Thyroid gland (tissue), 4 donors: ENCODE data around the gene LRP4. TPM values are rescaled to one million over a fixed set of nuclear protein-coding genes. Genes with fewer than 3 reads are reported as not detected.

Experiments
- DNase-seq, 2 donors: peaks; one replicate each; pipeline ENCODE4 v3.0.0-alpha.2; 2019
- H3K27ac ChIP-seq, 3 donors: fragments of 200-600 bp; sonication (generic); 1 replicate in 2 of 3; 2 replicates in 1 of 3; pipeline ENCODE4 v1.5.1; 2016 to 2019; ENCODE audit warnings: mild to moderate bottlenecking in 1 of 3, moderate library complexity in 1 of 3
- H3K27me3 ChIP-seq: fragments of 200-600 bp; sonication (generic); one replicate; pipeline ENCODE4 v1.5.1; 2019
- H3K36me3 ChIP-seq, 2 donors: fragments of 200-600 bp; sonication (generic); one replicate each; pipeline ENCODE4 v1.5.1; 2016 to 2019
- H3K4me1 ChIP-seq, 2 donors: fragments of 200-600 bp; sonication (generic); one replicate each; pipeline ENCODE4 v1.5.1; 2017 to 2019
- H3K4me3 ChIP-seq, 3 donors: fragments of 200-600 bp; sonication (generic); replicated peaks in 1 of 3; 1 replicate in 2 of 3; 2 replicates in 1 of 3; pipeline ENCODE4 v1.5.1; 2016; ENCODE audit warnings: mild to moderate bottlenecking in 1 of 3
- H3K9me3 ChIP-seq: fragments of 200-600 bp; sonication (generic); one replicate; pipeline ENCODE4 v1.5.1; 2017
- POLR2A ChIP-seq, 2 donors: fragments of 450-650 bp; IDR thresholded peaks; one replicate each; pipeline ENCODE4 v1.6.1; 2017; ENCODE audit warnings: antibody characterized with exemption in 2 of 2, mild to moderate bottlenecking in 2 of 2, moderate library complexity in 1 of 2
- WGBS, 2 donors: methylation state at CpG; one replicate each; pipeline ENCODE4 v1.1.5; 2017; 5-methylcytosine and 5-hydroxymethylcytosine counted together
- intact Hi-C: fragments of 100-400 bp; cut with DNase I; formaldehyde crosslinking; loops from one replicate; pipeline ENCODE4 v1.15.1; 2023
- total RNA-seq, 4 donors: library from RNA; depleted of rRNA; stranded (reverse); fragments of >200 nt; gene quantifications; one replicate each; pipeline ENCODE4 v1.2.3, GENCODE V29; 2016
- TF ChIP-seq, protein P1 (sequence below), 6 experiments: fragments of 200-600 bp in 3 of 6; fragments of 450-650 bp in 3 of 6; sonication (generic) in 3 of 6; IDR thresholded peaks; one replicate each; pipeline ENCODE4 v1.5.1; 2016 to 2019; ENCODE audit warnings: antibody characterized with exemption in 6 of 6, mild to moderate bottlenecking in 2 of 6, inconsistent platforms in 1 of 6, moderate library complexity in 1 of 6

LRP4 gene
- total RNA-seq, 4 donors from 2014 or later = 2.8 to 10.3 (median 7.4) TPM

DNA sequence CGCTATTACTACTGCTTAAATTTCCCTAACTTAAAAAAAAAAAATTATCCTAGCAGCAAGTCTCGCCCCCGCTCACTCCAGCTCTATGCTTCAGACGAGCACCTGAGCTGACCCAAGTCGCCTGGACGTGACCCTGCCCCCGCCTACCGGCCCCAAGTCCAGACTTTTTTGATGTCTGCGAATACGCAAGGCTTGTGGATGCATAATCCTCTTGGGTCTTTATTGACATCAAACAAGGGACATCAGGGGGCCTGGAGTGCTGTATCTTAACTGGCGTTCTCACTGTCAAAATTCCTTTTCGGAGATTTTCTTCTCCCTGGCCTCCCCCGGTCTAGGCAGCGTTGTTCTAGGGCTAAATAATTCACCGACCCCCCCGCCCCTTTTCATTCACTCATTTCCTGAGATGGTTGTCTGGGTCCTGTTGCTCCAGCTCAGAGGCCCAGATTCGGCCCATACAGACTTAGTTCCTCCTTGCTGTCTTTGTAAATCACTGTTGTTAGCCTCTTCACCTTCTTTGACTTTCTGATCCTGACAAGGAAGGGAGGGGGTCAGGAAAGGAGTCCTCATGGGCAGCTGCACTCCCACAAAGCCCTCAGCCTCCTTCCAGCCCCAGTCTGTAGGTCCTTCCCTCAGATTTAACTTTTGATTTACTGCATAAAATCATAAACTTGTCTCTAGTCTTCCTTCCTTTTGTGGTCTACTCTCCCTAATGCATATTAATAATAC lies 601 bp upstream of the LRP4 start:
- H3K4me1 ChIP-seq = peaks cover 31 to 48% of the 10 kb centered on the region in 2 donors

DNA sequence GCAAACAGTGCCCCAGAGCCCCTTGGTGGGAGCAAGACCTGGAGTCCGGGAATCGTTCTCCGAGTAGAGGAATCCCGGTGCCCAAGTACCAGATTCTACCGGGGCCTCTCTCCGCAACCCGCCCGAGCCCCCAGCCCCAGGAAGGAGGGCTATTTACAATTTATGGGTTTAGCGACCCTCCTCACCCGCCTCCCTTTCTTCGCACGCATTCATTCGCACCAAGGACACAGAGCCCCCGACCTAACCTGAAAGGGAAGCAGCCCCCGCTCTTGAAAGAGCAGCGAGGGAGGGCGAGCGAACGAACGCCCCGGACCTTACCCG lies 628 bp downstream of the LRP4 start:
- no peak for DNase-seq
- Histone ChIP-seq H3K27ac (peak overlapping the region in 1 of 3 donors; percentile 10), H3K9me3 (no peaks in the 10 kb centered on the region), H3K4me3 (peak overlapping the region; percentile 25 to 68 (median 52)), H3K4me1 (peaks cover 31 to 54% of the 10 kb centered on the region in 2 donors), H3K36me3 (no peaks in the 10 kb centered on the region), H3K27me3 (no peaks in the 10 kb centered on the region)
- intact Hi-C loops = no loop called here
- TF ChIP-seq POLR2A (IDR thresholded peaks at IDR 0.05) = no peak
- TF ChIP-seq, protein P1, sequence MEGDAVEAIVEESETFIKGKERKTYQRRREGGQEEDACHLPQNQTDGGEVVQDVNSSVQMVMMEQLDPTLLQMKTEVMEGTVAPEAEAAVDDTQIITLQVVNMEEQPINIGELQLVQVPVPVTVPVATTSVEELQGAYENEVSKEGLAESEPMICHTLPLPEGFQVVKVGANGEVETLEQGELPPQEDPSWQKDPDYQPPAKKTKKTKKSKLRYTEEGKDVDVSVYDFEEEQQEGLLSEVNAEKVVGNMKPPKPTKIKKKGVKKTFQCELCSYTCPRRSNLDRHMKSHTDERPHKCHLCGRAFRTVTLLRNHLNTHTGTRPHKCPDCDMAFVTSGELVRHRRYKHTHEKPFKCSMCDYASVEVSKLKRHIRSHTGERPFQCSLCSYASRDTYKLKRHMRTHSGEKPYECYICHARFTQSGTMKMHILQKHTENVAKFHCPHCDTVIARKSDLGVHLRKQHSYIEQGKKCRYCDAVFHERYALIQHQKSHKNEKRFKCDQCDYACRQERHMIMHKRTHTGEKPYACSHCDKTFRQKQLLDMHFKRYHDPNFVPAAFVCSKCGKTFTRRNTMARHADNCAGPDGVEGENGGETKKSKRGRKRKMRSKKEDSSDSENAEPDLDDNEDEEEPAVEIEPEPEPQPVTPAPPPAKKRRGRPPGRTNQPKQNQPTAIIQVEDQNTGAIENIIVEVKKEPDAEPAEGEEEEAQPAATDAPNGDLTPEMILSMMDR (IDR thresholded peaks at IDR 0.05) = no peak
- 3% methylated on average over 8 to 11 of the region's 22 CpGs for WGBS, 2 donors

More for the DNA sequence above, 601 bp upstream of the LRP4 start:
- intact Hi-C loops = no loop called here
- no peaks in the 10 kb centered on the region for H3K36me3 ChIP-seq
- peak overlapping the region in 1 of 3 donors; percentile 29 for H3K27ac ChIP-seq
- DNase-seq = no peak
- H3K9me3 ChIP-seq = no peaks in the 10 kb centered on the region
- TF ChIP-seq, protein P1 (IDR thresholded peaks at IDR 0.05) = no peak
- TF ChIP-seq POLR2A (IDR thresholded peaks at IDR 0.05) = no peak
- 37 to 39% methylated on average over 16 of the region's 17 CpGs for WGBS, 2 donors
- no peaks in the 10 kb centered on the region for H3K27me3 ChIP-seq
- peak overlapping the region in 1 of 3 donors; percentile 68 for H3K4me3 ChIP-seq

DNA sequence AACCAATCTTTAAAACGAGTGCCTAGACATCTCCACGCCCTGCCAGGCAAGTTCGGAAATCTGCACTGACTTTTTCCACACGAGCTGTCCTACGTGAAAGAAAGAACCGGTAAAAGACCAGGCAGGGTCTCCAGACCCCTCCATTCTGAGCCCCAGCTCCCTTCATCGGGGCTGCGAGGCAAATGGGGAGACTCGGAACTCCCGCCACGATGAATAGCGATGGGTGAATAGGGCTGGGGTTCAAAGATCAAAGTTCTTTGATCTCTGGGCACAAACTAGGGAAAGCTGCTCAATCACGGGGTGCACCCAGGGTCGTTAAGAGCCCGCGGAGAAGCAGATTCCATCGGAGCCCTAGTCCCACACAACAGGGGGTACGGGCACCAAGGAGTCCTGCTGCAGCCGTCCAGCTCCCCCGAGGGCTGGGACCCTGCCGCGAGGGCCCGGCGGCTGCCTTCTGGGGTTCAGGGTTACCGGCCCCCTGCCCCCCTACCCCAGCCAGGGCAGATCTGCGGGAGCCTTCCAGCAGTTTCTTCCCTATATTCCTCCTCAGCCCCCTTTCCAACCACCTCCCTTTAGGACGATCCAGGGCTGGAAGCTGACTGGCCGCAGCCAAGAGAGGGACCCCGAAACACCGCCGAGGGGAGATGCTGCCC lies 1.1 kb downstream of the LRP4 start:
- Histone ChIP-seq H3K27ac (peak overlapping the region in 2 of 3 donors; percentile 10 to 36), H3K4me3 (peak overlapping the region; percentile 25 to 68 (median 52)), H3K4me1 (peaks cover 31 to 55% of the 10 kb centered on the region in 2 donors), H3K36me3 (no peaks in the 10 kb centered on the region), H3K9me3 (no peaks in the 10 kb centered on the region), H3K27me3 (no peaks in the 10 kb centered on the region)
- intact Hi-C loops = no loop called here
- WGBS, 2 donors = 1% methylated on average over 19 to 23 of the region's 31 CpGs
- DNase-seq = no peak
- TF ChIP-seq, protein P1 (IDR thresholded peaks at IDR 0.05) = no peak
- no peak for TF ChIP-seq POLR2A (IDR thresholded peaks at IDR 0.05)

DNA sequence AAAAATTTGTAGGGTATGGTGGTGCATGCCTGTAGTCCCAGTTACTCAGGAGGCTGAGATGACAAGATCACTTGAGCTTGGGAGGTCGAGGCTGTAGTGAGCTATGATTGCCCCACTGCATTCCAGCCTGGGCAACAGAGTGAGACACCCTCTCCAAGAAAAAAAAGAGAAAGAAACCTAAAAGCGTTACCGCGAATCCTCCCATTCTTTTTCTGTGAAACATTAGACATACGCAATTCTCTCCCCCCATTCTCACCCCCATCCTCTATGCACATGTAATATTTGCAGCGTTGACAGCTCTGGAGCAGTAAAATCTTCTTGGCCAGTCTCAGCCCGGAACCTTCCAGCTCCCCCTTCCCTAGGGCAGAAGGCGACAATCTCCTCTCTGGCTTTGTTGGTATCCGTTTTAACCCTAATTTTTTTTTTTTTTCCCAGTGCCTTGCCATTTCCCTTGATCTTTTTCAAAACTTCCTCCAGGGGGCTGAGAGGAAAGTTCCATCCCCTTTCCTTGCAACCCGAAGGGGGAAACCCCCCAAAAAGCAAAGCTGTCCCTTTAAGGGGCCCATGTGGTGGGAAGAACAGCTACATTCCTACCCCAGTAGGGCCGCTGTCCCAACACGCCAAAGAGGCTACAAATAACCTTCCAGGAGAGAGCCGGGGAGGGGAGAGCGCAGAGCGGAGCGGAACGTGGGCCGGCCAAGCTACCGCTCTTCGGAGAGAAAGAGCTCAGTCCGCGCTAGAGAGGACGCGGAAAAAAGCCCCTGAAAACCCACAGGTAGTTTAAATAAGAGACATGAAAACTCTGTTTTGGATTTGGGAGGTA lies 1.9 kb downstream of the LRP4 start:
- peak; percentile 60 to 73 for DNase-seq
- Histone ChIP-seq H3K9me3 (no peaks in the 10 kb centered on the region), H3K27me3 (no peaks in the 10 kb centered on the region), H3K36me3 (no peaks in the 10 kb centered on the region), H3K4me1 (peaks cover 30 to 53% of the 10 kb centered on the region in 2 donors), H3K4me3 (peak overlapping the region; percentile 25 to 68 (median 52)), H3K27ac (peak overlapping the region in 2 of 3 donors; percentile 10 to 36)
- intact Hi-C loops = no loop called here
- WGBS, 2 donors = 16 to 19% methylated on average over 23 to 24 of the region's 24 CpGs
- TF ChIP-seq POLR2A (IDR thresholded peaks at IDR 0.05) = peak in 1 of 2 donors; percentile 55
- TF ChIP-seq, protein P1 (IDR thresholded peaks at IDR 0.05) = peak in 1 of 6 experiments; percentile 21
